Adrenal gland (tissue), 5 donors: ENCODE measurements around the gene AMY1C.
"Not testable (repeated sequence)": the region's sequence is repeated elsewhere in the genome, so short reads cannot be mapped to it uniquely, and the experiment has no call there.

ENCODE experiments used
- POLR2A ChIP-seq, 2 donors: fragments of 450-650 bp; IDR thresholded peaks; one replicate each; pipeline ENCODE4 v1.6.1; 2017; ENCODE audit warnings: antibody characterized with exemption in 2 of 2, mild to moderate bottlenecking in 2 of 2, moderate library complexity in 1 of 2
- TF ChIP-seq, protein P1 (sequence below), 6 experiments: fragments of 450-650 bp in 4 of 6; fragments of 200-600 bp in 2 of 6; sonication (generic) in 1 of 6; IDR thresholded peaks; 1 replicate in 5 of 6; 2 replicates in 1 of 6; pipeline versions ENCODE4 v1.5.1 to v1.8.0; 2016 to 2021; ENCODE audit warnings: antibody characterized with exemption in 6 of 6, mild to moderate bottlenecking in 2 of 6, moderate library complexity in 1 of 6
- donor health status: DM: no; HTN: no; CAD: no.

- TF ChIP-seq, protein P1, sequence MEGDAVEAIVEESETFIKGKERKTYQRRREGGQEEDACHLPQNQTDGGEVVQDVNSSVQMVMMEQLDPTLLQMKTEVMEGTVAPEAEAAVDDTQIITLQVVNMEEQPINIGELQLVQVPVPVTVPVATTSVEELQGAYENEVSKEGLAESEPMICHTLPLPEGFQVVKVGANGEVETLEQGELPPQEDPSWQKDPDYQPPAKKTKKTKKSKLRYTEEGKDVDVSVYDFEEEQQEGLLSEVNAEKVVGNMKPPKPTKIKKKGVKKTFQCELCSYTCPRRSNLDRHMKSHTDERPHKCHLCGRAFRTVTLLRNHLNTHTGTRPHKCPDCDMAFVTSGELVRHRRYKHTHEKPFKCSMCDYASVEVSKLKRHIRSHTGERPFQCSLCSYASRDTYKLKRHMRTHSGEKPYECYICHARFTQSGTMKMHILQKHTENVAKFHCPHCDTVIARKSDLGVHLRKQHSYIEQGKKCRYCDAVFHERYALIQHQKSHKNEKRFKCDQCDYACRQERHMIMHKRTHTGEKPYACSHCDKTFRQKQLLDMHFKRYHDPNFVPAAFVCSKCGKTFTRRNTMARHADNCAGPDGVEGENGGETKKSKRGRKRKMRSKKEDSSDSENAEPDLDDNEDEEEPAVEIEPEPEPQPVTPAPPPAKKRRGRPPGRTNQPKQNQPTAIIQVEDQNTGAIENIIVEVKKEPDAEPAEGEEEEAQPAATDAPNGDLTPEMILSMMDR (IDR thresholded peaks at IDR 0.05), result not testable (repeated sequence)
- not testable (repeated sequence) for TF ChIP-seq POLR2A (IDR thresholded peaks at IDR 0.05)
Measured at GRCh38 chr1:103745040-103745439, 4.7 kb upstream of the AMY1C start.
